Activated naive CD4-positive, alpha-beta T cell treated with Interleukin-2 at 50 U/mL for 16 hours (primary cell): ENCODE data around the gene AADACL2.
"Not testable (repeated sequence)": the region's sequence is repeated elsewhere in the genome, so short reads cannot be mapped to it uniquely, and the experiment has no call there.

Experiments used
- DNase-seq: peaks from one replicate; pipeline ENCODE4 v3.0.0-alpha.2; 2020

Gene AADACL2, protein sequence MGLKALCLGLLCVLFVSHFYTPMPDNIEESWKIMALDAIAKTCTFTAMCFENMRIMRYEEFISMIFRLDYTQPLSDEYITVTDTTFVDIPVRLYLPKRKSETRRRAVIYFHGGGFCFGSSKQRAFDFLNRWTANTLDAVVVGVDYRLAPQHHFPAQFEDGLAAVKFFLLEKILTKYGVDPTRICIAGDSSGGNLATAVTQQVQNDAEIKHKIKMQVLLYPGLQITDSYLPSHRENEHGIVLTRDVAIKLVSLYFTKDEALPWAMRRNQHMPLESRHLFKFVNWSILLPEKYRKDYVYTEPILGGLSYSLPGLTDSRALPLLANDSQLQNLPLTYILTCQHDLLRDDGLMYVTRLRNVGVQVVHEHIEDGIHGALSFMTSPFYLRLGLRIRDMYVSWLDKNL

DNA sequence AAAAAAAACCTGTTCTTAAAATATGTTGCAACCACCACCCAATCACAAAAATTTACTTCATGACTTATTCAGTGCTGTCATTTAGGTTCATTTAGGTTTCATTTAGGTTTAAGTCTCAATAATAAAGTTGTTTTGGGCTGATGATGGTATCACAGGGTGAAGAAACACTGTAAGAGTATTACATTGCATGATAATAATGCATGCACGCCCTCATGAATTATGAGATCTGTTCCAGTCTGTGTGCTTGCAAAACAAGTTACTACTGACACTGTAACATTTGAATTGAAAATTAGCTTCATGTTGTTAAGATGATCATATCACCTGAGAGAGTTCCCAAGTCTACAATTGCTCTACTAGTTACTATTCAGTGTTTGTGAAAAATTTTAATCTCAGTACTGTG lies at the start of gene AADACL2:
TSS of gene AADACL2 (plus strand) at position 315 of the 400 bp plus-strand sequence. CDS start 109 bp downstream, outside the sequence.
- DNase-seq = no peak

DNA sequence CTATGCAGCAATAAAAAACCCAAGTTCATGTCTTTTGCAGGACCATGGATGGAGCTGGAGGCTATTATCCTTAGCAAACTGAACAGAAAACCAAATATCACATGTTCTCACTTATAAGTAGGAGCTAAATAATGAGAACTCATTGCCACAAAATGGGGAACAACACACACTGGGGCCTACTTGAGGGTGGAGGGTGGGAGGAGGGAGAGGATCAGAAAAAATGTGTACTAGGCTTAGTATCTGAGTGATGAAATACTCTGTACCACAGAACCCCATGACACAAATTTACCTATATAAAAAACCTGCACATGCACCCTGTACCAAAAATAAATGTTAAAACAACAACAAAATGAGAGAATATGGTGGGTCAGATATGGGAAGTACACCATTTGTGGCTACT lies 49.6 kb upstream of the AADACL2 start:
- DNase-seq = no peak

GRCh38 chr3:151686257-151686656 lies 47.5 kb upstream of the AADACL2 start:
- DNase-seq = no peak

- DNase-seq = no peak
Measured at GRCh38 chr3:151687076-151687475, 46.7 kb upstream of the AADACL2 start.

GRCh38 chr3:151688571-151688970 lies 45.2 kb upstream of the AADACL2 start:
- DNase-seq = no peak

GRCh38 chr3:151690645-151691044 lies 43.1 kb upstream of the AADACL2 start:
- DNase-seq = no peak

- no peak for DNase-seq
Measured at GRCh38 chr3:151697496-151697895, 36.2 kb upstream of the AADACL2 start.

GRCh38 chr3:151707216-151707615 lies 26.5 kb upstream of the AADACL2 start:
- no peak for DNase-seq

- no peak for DNase-seq
Measured at GRCh38 chr3:151708868-151709267, 24.9 kb upstream of the AADACL2 start.

- DNase-seq = no peak
Measured at GRCh38 chr3:151709847-151710246, 23.9 kb upstream of the AADACL2 start.

GRCh38 chr3:151721294-151721693 lies 12.4 kb upstream of the AADACL2 start:
- no peak for DNase-seq

DNA sequence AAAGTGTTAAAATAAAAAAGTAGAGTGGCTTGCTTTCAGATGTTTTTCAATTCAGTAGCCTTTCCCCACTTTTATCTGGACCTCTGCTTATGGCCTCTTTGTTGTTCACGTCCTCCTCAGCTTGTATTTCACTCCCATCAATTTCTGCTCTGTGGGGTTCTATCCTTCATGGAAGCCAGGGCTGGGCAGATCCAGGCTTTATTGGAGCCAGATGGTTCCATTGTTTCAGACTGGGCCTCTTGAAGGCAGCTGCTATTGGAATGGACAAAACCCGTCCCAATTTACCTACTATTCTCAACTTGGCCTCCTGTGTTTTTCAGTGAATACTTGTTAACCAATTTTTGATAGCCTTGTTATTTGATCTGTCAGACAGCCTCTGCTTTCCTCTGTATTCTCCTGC lies 10.9 kb upstream of the AADACL2 start:
- no peak for DNase-seq

DNA sequence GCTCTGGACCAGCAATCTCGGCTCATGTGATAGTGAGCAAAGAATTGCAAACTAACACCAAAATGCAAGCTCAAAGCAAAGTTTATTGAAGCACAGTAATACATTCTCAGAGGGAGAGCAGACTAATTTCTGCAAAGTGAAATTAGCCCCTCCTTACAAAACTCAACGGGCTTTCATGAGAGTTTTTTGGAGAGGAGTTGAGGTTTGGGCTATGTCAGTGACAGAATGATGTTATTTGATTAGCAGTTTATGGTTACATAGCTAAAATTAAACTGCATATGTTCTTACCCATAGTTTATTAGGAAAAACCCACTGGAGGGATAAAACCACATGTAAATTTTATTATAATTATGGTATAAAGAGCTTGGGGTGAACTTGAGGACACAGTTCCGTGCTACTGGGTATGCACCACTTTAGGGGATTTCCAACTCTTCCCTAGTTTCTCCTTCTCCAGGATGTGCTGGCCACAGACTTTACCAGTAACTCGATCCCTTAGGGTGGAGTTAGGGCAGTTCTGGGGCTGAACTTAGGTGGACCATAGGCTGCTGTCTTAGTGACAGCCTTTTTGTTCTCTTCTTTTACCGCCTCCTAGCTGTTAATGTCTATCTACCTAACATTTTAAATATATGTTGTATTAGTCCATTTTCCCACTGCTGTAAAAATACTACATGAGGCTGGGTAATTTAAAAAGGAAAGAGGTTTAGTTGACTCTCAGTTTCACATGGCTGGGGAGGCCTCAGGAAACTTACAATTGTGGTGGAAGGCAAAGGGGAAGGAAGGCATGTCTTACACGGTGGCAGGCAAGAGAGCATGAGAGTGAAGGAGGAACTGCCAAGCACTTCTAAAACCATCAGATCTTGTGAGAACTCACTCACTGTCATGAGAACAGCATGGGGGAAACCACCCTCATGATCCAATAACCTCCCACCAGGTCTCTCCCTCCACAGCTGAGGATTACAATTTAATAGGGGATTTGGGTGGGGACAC lies 8.9 kb upstream of the AADACL2 start:
- no peak for DNase-seq

- DNase-seq = no peak
Measured at GRCh38 chr3:151726016-151726415, 7.7 kb upstream of the AADACL2 start.

- DNase-seq = no peak
Measured at GRCh38 chr3:151732861-151733260, 866 bp upstream of the AADACL2 start.

GRCh38 chr3:151740581-151740980 lies 6.9 kb downstream of the AADACL2 start:
- no peak for DNase-seq

DNA sequence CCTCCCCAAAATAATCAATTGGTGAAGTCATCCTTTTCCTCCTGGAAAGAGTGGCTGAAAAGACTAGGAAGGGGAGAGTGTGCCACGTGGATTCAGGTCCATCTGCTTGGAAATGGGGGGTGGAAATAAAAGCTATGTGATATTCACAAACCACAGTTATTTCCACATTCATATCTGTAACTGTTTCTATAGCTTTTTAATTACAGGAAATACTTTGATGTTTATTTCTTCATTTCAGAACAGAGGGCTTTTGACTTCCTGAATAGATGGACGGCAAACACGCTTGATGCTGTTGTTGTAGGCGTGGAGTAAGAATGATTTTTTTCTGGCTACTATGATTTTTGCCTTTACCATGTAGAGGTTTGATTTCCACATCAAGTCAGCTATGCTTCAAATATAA lies 10.1 kb downstream of the AADACL2 start:
- no peak for DNase-seq

- no peak for DNase-seq
Measured at GRCh38 chr3:151750181-151750580, 16.5 kb downstream of the AADACL2 start.

DNA sequence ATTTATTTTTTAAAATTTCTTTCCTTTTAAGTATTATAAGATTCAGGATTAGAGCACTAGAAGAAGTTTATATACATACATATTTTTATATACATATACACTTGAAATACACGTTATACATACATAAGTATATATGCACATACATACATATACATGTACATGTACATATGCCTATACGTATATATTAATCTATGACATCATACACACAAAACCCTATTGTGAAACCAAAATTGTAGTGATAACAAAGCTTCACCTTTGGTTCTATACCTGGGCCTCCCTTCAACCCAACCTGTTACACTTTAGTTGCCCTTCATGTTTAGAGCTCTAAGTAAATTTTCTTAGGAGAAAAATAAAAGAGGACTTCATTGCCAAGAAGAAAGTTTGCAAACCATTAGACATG lies 17.0 kb downstream of the AADACL2 start:
- no peak for DNase-seq

GRCh38 chr3:151751161-151751560 lies 17.4 kb downstream of the AADACL2 start:
- DNase-seq = no peak

- DNase-seq = no peak
Measured at GRCh38 chr3:151753846-151754245, 20.1 kb downstream of the AADACL2 start.

GRCh38 chr3:151761581-151761980 lies 27.9 kb downstream of the AADACL2 start:
- no peak for DNase-seq

DNA sequence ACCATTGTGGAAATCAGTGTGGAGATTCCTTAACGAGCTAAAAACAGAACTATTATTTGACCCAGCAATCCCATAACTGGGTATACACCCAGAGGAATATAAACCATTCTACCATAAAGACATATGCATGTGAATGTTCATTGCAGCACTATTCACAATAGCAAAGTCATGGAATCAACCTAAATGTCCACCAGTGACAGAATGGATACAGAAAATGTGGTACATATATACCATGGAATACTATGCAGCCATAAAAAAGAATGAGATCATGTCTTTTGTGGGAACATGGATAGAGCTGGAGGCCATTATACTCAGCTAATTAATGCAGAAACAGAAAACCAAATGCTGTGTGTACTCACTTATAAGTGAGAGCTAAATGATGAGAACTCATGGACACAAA lies 31.0 kb downstream of the AADACL2 start:
- DNase-seq = not testable (repeated sequence)

GRCh38 chr3:151765685-151766084 lies 32.0 kb downstream of the AADACL2 start:
- no peak for DNase-seq
